Measurements from ENCODE around the gene GRIK2.

DNA sequence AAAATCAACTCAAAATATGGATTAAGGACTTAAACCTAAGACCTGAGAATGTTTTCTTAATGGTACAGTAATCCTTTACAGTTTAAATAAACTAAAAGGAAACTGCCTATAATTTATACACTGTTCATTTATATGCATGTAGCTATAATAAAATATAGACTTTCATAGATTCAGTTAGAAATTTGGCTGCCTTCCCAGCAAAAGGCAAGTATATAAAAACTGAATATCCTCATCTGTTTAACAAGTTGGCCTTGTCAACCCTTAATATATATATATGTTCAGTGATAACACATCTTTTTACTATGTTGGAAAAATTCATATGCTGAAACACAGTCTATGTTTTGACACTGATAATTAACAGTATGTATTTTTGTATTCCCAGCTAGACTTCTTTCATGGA is 123.1 kb downstream of the GRIK2 start:
- TF ChIP-seq TAF1 (IDR thresholded peaks at IDR 0.05; ENCODE audit: borderline replicate concordance, insufficient read depth, low read length) (no peak), POLR2AphosphoS5 (IDR thresholded peaks at IDR 0.05; ENCODE audit: low read depth, low read length) (no peak), FOXP2 (optimal IDR thresholded peaks at IDR 0.05; ENCODE audit: borderline replicate concordance, extremely low read depth, extremely low read length, insufficient read depth) (no peak), SIN3A (IDR thresholded peaks at IDR 0.05; ENCODE audit: borderline replicate concordance, insufficient read depth, low read length) (no peak)
- TF ChIP-seq, protein P1, sequence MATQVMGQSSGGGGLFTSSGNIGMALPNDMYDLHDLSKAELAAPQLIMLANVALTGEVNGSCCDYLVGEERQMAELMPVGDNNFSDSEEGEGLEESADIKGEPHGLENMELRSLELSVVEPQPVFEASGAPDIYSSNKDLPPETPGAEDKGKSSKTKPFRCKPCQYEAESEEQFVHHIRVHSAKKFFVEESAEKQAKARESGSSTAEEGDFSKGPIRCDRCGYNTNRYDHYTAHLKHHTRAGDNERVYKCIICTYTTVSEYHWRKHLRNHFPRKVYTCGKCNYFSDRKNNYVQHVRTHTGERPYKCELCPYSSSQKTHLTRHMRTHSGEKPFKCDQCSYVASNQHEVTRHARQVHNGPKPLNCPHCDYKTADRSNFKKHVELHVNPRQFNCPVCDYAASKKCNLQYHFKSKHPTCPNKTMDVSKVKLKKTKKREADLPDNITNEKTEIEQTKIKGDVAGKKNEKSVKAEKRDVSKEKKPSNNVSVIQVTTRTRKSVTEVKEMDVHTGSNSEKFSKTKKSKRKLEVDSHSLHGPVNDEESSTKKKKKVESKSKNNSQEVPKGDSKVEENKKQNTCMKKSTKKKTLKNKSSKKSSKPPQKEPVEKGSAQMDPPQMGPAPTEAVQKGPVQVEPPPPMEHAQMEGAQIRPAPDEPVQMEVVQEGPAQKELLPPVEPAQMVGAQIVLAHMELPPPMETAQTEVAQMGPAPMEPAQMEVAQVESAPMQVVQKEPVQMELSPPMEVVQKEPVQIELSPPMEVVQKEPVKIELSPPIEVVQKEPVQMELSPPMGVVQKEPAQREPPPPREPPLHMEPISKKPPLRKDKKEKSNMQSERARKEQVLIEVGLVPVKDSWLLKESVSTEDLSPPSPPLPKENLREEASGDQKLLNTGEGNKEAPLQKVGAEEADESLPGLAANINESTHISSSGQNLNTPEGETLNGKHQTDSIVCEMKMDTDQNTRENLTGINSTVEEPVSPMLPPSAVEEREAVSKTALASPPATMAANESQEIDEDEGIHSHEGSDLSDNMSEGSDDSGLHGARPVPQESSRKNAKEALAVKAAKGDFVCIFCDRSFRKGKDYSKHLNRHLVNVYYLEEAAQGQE (IDR thresholded peaks at IDR 0.05; ENCODE audit: insufficient read depth in 1 of 2, low read depth in 2 of 2, low read length in 2 of 2), result no peak

Measured in PFSK-1 (cell line).